RKO (cell line): ENCODE data around the gene CDH12.
A peak's percentile ranks its signal among the peaks of the same experiment; 100 is the strongest.
"Not testable (repeated sequence)": the region's sequence is repeated elsewhere in the genome, so short reads cannot be mapped to it uniquely, and the experiment has no call there.

Experiments
- DNase-seq: peaks from one replicate; pipeline ENCODE4 v3.0.0-alpha.2; 2016; ENCODE audit warnings: low spot score

Gene CDH12

DNA sequence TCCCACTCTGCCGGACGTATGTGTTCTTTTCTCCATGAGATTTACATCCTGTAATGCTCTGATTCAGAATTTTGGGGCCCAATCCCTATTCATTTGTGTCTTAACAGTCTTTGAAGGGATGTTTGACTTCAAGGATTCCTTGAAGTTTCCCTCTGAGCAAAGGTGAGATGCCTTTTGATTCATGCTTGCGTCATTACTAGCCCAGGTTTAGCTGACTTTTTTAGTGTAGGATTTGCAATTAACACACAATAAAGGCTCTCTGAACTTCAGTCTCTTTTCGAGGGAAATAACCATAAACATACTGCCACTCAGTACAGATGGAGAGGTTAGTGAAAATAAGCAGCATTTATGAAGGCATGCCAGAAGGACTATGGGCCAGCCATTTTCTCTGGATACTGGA lies 842.3 kb downstream of the CDH12 start:
- DNase-seq, result not testable (repeated sequence)

DNA sequence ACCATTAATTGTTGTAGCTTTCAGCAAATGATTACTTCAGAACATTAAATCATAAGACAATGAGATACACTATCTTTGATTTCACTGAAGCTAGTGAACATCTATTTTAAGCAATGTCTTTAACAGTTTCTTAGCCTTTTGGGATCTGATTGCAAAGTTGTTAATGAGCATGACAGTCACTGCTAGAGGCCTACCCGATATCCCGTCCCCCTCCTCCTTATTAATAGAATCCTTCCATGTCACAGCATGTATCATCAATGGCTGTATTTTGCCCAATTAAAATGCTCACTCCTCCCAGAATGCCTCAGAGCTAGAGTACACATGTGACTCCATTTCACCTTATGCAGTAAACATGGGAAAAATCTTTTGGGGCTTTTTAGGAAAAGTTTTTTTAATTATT lies 852.0 kb downstream of the CDH12 start:
- DNase-seq, result not testable (repeated sequence)

- not testable (repeated sequence) for DNase-seq
These were observed 867.3 kb downstream of the CDH12 start for GRCh38 chr5:21985799-21986198.

DNA sequence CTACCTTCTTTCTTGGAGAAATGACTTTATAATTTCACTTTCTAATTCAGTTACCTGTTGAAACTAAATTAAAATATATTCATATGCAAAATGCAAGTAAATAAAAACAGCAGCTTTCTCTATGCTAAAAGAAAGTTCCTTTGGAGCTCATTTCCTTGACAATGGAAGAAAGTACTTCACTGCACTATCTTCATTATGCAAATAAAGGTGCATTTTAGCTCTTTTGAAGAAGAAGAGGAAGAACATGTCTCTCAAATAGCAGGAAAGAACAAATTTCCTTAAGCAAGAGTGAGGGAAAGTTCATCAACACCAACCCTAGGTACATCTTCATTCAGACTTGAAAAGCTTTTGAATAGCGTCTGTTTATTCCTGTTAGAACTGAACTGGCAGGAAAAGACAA lies 901.6 kb downstream of the CDH12 start:
- DNase-seq, result not testable (repeated sequence)

- DNase-seq, result no peak
These were observed 922.0 kb downstream of the CDH12 start for GRCh38 chr5:21931116-21931515.

DNA sequence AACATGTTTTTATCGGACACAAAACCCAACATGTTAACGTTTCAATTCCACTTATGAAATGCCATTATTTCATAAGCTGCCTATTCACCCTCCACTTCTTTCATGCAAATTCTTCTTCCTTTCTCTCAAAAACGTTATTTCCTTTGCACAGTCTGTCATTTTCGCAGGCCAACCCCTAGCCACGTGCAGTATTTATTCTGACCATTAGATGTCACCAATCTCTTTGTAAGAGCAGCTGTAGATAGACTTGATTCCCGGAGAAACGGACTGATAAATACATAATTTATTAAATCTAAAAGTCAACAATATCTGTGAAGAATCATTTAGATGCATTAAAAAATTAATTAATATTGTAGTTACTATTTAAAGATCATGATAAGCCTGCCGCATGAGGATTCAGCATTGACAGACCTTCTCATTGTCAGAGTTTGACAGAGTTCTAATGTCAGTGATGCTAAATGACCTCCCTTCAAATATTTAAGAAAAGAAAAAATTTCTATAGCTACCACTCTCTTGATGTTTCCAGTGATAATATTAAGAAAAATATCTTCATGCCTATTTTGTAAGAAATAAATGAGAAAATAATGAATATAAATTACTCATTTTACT lies 933.6 kb downstream of the CDH12 start:
- DNase-seq, result peak; percentile 77

DNA sequence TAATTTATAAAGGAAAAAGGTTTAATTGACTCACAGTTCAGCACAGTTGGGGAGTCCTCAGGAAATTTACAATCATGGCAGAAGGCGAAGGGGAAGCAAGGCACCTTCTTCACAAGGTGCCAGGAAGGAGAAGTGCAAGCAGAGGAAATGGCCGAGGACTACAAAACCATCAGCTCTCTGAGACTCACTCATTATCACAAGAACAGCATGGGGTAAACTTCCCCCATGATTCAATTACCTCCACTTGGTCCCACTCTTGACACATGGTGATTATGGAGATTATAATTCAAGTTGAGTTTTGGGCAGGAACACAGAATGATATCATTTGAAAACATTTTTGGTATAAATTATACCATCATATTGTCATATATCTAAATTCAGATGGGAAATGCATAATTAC lies 934.7 kb downstream of the CDH12 start:
- DNase-seq, result no peak

DNA sequence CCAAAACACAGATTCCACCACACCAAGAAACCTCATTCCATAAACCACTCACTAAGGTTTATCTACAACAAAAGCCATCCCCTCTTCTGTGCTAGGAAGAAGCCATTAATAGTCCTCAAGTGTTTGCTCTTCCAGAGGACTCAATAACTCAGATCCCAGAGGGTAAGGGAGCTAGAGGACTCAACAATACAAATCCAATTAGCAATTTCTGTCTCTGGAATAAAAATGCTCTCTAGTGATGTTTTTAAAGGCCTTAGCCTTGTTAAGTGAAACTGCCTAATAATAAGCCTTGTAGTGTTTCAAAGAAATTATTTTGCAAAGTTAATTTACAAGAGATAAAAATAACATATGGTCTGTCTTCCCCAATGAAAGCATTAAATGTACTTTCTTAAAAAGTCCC lies 942.4 kb downstream of the CDH12 start:
- DNase-seq, result no peak

- DNase-seq, result no peak
These were observed 957.3 kb downstream of the CDH12 start for GRCh38 chr5:21895766-21896350.

GRCh38 chr5:21893161-21893560 lies 960.0 kb downstream of the CDH12 start:
- DNase-seq, result no peak

DNA sequence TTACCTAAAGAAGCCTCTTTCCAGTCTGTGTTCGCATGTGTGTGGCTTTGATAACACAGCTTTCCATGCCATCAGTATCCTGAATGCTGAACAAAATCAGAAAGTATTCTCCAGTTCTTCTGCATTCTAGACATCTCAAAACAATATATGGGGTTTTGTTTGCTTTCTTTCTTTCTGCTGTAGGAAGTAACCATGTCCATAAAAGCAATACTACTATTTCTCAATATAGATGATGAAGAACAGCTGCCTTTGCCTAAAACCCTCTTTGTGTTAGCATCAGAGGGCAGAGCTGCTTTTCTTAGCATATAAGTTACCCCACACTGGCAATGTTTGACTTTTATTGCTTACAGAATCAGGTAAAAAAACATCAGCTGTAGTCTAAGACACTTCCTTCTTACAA lies 963.6 kb downstream of the CDH12 start:
- DNase-seq, result no peak

- no peak for DNase-seq
These were observed 970.9 kb downstream of the CDH12 start for GRCh38 chr5:21882074-21882745.

DNA sequence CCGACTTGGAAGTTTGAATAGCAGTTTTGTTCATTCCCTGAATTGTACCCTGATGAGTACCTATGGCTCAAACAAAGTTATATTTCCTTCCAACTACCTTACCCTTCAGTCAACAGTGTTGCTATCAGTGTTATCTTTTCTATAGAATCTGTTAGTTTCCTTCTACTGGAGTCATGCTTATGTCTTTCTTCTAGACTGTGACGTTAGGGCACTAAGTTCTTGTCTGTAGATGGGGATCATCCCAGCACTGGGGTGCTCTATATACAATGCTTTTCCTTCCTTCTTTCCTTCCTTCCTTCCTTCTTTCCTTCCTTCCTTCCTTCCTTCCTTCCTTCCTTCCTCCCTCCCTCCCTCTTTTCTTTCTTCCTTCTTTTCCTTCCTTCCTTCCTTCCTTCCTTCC lies 973.0 kb downstream of the CDH12 start:
- DNase-seq, result no peak

- no peak for DNase-seq
These were observed 990.2 kb downstream of the CDH12 start for GRCh38 chr5:21862986-21863385.

DNA sequence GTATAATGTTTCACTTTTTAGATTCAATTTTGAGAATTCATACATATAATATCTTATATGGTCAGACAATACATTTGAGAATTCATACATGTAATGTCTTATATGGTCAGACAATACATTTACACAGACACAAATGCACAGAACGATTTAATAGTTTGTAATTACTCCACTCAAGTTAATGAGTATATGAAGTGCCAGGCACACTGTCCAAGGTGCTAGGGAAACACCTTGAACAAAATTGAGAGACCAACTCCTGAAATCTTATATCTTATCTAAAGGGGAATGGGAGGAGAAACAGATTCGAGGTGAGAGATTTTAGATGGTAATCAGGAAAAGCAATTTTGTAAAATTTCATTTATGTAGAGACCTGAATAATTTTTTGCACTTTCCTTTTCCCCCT lies 994.7 kb downstream of the CDH12 start:
- DNase-seq, result no peak

DNA sequence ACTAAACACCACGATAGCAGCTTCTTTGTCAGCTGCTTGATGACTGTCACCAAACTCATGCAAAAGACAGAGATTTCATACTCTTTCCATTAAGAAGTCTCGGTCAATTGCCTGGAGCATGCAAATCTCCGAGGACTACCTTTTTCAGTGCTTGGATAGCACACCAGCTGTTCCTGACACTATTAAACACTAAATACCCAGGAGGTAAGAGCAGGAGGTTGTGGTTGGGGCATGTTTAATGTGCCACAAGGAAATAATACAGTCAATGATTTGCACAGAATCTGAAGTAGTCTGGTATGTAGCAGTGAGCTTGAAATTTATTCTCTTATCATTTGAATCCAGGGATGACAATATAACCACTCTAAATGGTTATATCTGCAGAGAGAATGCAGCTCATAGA lies 996.2 kb downstream of the CDH12 start:
- DNase-seq, result no peak

DNA sequence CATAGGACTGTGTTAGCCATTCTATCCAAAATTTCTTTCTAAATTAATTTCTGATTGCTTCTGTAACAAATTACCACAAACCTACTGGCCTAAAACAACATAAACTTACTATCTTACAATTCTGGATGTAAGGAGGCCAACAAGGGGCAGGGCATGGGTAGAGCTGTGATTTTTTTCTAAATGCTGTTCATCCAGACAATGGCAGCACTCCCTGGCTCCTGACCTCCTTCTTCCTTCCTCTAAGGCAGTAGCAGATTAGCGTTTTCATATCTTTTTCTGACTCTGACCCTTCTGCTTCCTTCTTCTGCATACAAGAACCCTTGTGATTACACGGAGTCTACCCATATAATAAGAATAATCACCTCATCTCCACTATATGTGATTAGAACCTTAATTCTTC lies 1005.8 kb downstream of the CDH12 start:
- no peak for DNase-seq

- no peak for DNase-seq
These were observed 1008.2 kb downstream of the CDH12 start for GRCh38 chr5:21844960-21845359.

DNA sequence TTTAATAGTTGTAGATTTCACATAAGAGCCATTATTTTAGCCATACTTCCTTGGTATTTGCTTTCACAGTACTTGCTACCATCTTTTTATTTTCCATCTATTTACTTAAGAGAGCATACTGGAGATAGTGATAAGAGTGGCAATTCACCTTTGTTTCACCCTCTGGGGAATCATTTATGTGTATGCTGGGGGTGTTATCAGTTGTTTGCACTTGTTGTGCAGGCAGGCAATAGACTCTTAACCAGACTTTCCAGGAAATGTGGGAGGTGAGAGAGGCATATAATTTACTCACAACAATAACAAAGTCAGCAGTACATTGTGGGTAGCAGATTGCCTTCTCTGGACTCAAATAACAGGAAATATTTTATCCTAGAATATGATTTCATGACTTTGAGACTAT lies 1018.3 kb downstream of the CDH12 start:
- DNase-seq, result no peak

DNA sequence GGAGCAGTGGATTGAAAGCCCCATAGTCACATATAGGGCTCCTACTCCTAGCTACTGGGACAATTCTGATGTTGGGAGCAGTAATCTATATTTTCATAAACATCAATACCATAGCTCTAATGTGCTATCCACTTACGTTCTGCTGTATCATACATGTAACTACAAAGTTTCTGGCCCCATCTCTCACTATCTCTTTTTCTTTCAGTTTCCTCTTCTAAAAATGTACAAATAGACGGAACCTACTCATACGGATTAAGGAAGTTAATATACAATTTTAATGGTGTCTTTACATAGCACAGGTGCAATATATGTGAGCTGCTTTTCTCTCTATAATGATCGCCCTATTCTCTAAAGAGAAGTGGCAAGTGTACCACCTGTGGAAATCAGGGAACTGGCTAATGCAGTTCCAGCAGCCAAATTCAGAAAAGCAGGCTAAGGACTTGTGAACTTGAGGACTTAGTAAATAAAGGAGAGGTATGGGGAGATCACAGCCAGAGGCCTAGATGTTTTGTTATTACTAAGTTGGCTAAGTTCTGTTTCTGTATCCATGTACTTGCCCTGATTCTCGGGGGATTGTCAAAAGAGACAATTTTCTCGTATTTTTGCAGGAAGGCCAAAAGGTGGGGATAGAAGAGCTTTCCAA lies 1021.9 kb downstream of the CDH12 start:
- DNase-seq, result no peak

DNA sequence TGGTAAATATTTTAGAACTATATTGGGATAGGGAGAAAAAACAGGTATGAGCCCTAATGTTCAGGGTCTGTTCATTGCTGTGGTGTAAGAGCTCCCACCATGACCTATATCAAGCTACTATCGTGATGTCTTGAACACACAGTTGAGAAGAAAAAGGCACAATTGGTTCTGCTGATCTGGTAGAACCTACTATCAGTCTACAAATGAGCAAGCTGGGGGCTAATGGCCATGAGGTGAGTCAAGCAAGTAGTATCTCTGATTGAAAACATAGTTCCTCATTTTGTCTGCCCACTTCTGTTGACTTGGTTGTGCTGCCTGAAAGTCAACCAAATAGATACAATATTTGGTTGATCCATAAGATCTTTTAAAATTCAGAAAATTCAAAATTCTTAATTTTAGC lies 1026.3 kb downstream of the CDH12 start:
- no peak for DNase-seq

- peak; percentile 63 for DNase-seq
These were observed 1029.6 kb downstream of the CDH12 start for GRCh38 chr5:21823588-21823987.

DNA sequence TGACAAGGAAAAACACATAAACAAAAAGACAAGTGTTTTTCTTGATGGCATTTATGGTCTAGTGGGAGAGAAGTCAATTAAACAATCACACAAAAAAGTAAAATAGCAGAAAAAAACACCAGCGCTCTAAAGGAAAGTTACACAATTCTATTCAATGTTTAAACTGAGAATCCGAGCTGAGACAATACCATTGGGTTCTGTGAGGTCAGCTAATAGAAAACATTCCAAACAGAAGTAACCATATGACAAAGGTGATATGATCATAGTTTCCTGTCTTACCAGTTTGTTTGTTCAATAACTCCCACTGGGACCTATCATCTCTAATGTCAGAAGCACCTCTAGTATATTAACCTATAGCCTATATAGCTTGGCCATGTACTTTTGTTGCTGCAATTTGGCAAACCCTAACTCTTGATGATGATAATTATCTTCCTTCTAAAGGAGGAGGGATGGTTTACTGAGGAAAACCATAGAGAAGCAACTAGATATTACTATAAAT lies 1030.0 kb downstream of the CDH12 start:
- DNase-seq, result no peak
